ENCODE measurements around the gene NISCH.

DNA sequence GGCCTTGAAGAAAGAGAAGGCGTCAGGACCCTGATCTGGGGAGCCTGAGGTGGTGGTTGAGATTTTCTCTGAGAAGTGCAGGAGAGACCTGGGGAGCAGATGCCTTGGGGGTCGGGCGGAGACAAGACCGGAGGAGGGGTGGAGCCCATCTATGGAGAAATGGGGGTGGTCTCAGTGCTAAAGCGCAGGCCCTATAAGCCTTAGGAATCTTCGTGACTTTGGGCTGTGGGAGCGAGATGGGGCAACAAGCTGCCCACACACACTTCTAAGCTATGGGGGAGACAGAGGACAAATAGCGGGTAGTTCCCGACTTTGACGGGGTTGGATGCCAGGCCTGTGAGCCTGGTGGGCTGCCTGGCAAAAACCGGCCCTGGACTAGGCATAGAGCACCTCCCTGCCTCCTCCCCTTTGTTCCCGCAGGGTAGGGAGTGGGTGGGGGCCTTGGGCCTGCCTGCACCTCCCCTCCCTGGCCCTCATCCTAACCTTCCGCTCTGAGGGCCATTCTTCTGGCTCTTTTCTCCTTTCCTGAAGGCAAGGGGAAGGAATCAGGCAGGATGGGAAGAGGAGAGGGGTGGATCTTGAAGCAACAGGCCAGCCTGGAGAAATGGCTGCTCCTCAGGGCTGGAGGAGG lies 880 bp downstream of the NISCH start:
- no peak for TF ChIP-seq CTCF (IDR thresholded peaks at IDR 0.05)
- no peak for TF ChIP-seq POLR2A (IDR thresholded peaks at IDR 0.05)

Measured in suprapubic skin (tissue), 3 donors.